Epithelial cell of esophagus (primary cell): ENCODE results near the gene SMIM31.

Experiments used
- DNase-seq: peaks from one replicate; pipeline ENCODE4 v3.0.0; 2010; ENCODE audit warnings: low read depth
- H3K4me3 ChIP-seq: 2 replicates; pipeline ENCODE4 v1.5.1; 2011; ENCODE audit warnings: mild to moderate bottlenecking, low read length, control low read depth
- CTCF ChIP-seq: IDR thresholded peaks from 2 replicates; pipeline ENCODE4 v1.5.1; 2011; ENCODE audit warnings: low read depth, mild to moderate bottlenecking, low read length, control low read depth, inconsistent platforms; ENCODE audit not compliant: insufficient read depth; ENCODE audit errors: missing control alignments

The SMIM31 gene

GRCh38 chr4:164824581-164824980 lies 70.7 kb downstream of the SMIM31 start:
- H3K4me3 ChIP-seq: no peak overlapping the region
- TF ChIP-seq CTCF: no peak
- DNase-seq: no peak

GRCh38 chr4:164828955-164829354 lies 75.0 kb downstream of the SMIM31 start:
- H3K4me3 ChIP-seq: no peak overlapping the region
- DNase-seq: no peak
- no peak for TF ChIP-seq CTCF

- TF ChIP-seq CTCF: no peak
- H3K4me3 ChIP-seq: no peak overlapping the region
- DNase-seq: no peak
Measured at GRCh38 chr4:164846566-164846965, 92.6 kb downstream of the SMIM31 start.

GRCh38 chr4:164847016-164847415 lies 93.1 kb downstream of the SMIM31 start:
- no peak overlapping the region for H3K4me3 ChIP-seq
- no peak for DNase-seq
- no peak for TF ChIP-seq CTCF

- no peak for TF ChIP-seq CTCF
- DNase-seq: no peak
- no peak overlapping the region for H3K4me3 ChIP-seq
Measured at GRCh38 chr4:164847967-164848649, 94.2 kb downstream of the SMIM31 start.
